Activated effector memory CD4-positive, alpha-beta T cell treated with anti-CD3 and anti-CD28 coated beads, Interleukin-2, amount 50 U/mL, for 16 hours (primary cell): Measurements from ENCODE around the gene MSI2.

Experiments
- DNase-seq: peaks from one replicate; pipeline ENCODE4 v3.0.0-alpha.2; 2020

The MSI2 gene

DNA sequence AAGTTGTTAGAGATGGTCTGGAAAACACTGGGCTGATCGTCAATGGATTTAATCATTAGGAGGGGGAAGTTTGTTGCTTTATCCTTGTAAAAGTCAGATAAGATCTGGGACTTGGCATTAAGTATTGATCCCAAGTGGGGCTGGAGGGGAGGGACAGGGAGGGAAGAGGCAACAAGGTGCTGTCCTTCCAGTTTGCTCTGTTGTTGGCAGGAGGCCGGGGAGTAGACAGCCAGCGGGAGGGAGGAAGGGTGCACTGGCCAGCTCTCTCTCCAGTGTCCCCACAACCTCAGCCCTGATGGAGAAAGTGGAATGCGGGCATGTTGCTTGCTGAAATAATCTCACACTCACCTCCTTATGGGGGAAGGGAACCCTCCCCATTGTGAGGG lies 278.5 kb downstream of the MSI2 start:
- no peak for DNase-seq

DNA sequence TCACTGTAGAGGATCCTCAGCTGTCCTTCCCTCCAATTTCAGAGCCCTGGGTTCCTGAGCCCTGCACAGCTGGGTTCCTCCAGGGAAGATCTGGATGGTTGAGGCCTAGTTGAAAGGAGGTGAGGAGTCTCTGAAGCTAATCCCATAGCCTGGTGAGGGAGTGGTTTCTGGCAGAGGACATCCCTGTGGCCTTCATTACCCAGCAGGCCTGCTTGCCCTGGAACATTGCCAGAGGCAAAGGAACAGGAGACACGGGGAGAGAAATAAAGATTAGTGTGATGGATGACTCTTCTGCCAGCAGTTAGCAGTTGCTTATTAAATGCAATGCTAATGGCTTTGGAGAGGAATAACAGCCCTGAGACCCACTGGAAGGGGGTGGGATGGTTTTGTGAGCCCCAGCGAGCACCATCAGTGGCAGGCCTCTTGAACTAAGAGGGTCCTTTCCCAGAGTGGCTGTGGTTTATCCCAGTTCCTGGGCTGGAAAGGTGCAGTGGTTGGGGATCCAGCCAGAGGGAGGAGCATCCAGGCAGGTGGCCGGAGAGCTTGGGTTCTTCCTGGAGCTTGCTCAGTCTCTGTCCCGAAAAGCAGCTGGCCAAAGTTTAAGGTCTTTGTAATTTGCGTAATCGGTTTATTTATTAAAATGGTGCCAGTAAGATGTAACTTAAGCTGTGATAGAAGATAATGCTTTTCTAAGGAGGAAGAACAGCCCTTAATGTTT lies 279.1 kb downstream of the MSI2 start:
- no peak for DNase-seq

DNA sequence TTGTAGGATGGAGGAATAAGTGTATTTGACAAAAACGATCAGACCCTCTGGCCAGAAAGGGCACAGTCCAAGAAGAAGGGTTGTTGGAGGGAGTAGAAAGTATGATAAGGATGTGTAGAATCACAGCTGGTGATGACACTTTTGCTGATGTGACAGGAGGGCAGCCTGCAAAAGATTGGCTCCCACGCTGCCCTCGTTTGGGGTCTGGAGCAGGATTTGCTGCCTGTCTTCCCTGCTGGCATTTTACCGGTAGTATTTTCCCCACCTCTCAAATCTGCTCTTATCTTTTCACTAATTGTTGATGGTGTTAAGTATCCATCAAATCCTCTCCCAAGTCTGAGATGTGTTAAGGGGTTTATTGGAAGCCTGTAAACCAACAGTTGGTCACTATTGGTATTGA lies 280.0 kb downstream of the MSI2 start:
- no peak for DNase-seq

DNA sequence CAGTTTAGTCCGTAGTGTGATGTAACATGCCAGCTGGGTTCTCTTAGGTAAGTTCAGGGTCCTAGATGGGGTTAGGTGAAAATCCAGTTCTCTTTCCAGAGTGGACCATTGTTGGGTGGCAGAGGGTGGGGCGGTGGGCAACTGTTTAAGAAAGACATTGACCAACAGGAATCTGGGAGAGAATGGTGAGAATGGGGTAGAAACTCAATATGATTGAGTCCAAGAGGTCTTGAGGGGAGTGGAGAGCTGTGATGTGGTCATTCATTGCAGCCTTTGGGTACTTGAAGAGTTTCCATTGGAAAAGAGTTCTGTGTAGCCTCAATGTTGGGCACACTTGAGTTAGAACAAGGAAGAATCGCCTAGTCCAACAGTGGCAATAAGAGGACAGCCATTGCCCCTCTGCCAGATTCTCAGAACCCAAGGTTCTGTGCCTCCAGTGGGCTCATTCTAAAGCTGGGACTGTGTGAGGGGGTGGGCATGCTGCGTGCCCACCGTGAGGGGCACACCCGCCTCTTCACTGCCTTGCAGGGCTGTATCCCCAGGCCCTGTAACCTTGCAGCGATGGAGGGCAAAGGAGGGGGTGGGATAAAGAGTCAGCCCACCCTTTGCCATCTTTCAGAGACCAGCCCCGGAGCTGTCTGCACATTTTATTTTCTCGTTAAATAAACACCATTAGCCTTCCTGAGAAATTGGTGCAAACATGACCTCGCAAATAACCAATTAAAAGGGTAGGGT lies 280.6 kb downstream of the MSI2 start:
- DNase-seq = no peak

DNA sequence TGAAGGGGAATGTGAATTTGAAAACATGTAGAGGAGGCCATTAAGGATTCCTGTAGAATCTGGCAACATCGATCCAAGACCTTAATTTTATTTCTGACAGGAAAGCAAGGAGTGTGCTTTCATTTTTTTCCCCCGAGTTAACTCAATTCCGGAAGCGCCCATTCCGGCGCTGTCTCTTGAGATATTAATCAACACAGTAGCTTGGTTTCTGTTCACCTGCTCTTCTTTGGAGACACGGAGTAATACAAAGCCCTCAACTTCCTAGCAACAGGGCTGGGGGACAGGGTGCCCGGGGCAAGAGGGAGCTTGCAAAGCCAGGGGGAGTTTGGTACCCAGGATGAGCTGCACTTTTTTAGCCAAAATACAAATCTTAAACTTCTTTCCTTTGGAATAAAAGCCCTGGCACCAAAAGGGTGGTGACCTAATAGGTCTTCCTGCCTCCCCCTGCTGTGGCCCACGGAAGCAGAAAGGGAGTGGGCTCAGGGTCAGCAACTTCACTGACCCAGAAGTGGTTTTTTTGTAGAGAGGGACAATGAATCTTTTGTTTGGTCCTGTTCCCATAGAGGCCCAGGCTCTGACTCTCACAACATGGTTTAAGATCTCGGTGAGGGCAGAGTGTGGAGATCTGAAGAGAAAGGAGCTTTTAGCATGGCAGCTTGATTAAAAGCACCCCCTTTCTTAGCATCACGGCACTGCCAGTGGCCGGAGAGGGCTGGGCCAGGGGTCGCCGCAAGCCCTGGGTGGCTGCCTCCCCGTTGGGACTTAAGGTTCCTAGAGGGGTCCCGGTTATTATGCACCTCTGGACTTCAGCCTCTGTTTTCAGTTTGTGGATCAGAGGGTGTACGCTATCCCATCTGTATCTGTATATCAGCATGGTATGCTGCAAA lies 281.4 kb downstream of the MSI2 start:
- DNase-seq = no peak

DNA sequence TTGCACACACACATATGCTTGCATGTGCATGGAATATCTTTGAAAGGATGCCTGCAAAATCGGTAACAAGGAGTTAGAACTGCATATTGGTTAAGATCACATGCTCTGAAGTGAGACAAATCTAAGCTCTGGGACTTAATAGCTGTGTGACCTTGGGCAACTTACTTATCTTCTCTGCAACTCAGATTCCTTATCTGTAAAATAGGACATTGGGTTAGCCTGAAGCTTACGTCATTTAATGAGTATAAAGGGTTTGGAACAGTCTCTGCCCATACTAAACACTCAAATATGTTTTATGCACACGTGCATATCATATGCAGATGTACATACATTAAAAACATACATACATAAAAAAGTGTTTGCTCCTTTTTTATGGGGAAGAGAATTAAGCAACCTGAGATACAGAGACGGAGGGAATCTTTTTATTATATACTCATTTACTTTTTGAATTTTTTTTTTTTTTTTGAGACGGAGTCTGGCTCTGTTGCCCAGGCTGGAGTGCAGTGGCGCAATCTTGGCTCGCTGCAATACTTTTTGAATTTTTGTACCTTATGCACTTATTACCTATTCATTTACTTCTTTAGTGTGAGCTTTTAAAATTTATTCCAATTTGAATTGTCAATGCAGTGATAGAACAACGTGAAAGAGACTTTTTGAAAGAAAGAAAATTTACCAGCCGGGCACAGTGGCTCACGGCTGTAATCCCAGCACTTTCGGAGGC lies 282.6 kb downstream of the MSI2 start:
- no peak for DNase-seq

DNA sequence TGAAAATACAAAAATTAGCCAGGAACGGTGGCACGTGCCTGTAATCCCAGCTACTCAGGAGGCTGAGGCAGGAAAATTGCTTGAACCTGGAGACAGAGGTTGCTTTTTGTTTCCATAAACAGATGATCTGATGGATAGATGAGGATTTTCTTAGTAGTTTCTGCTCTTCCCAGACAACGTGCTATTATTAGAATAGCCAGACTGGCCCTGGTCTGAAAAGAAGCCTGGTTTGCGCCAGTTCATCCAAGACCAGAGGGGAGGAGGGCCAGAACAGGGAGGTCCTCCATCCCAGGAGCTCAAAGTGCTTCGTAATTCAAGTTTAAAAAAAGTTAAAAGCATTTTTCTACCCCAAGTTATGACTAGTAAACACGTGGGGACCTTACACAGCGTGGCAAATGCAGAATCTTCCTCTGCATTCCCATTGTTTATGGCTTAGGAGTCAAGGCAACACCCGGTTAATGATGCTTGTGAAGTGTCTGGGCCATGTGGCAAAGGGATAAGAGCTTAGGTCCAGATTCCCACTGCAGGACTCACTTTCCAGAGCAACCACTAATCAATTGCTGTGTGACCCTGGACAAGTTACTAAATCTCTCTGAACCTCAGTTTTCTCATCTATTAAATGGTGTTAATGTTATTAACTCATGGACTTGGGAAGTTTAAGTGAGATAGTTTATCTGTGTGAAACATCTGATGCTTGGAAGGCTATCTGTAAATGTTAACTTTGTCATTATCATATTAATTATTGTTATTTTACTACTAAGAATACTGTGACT lies 283.4 kb downstream of the MSI2 start:
- DNase-seq = no peak

DNA sequence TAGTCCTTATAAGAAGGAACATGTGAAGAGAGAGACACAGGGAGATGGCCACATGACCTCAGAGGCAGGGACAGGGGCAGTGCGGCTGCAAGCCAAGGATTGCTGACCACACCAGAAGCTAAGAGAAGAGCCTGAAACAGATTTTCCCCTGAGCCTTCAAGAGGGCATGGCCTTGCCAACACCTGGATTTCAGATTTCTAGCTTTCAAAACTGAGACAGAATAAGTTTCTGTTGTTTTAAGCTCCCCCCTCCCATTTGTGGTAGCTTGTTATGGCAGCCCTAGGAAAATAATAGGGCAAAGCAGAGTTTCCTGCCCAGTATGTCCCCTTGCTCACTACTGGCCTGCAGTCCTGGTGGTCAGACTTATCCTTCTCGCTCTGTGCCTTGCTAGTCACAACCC lies 284.3 kb downstream of the MSI2 start:
- no peak for DNase-seq

DNA sequence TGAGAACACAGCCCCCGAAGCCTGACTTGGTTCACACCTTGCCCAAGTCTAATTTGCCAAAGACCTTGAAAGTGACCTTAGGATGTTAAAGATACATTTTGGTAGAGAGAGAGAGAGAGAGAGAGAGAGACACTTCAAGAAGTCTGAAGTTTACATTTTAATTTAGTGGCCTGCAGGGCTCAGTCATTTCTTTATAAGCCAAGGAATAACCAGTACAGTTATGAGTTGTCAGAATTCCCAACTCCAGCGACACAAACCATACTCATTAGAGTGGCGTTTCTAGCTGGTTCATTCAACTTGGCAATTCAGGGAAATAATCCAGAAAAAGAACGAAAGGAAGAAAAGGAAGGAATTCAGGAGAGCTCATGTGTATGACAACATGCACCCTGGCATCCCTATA lies 284.7 kb downstream of the MSI2 start:
- DNase-seq = no peak

DNA sequence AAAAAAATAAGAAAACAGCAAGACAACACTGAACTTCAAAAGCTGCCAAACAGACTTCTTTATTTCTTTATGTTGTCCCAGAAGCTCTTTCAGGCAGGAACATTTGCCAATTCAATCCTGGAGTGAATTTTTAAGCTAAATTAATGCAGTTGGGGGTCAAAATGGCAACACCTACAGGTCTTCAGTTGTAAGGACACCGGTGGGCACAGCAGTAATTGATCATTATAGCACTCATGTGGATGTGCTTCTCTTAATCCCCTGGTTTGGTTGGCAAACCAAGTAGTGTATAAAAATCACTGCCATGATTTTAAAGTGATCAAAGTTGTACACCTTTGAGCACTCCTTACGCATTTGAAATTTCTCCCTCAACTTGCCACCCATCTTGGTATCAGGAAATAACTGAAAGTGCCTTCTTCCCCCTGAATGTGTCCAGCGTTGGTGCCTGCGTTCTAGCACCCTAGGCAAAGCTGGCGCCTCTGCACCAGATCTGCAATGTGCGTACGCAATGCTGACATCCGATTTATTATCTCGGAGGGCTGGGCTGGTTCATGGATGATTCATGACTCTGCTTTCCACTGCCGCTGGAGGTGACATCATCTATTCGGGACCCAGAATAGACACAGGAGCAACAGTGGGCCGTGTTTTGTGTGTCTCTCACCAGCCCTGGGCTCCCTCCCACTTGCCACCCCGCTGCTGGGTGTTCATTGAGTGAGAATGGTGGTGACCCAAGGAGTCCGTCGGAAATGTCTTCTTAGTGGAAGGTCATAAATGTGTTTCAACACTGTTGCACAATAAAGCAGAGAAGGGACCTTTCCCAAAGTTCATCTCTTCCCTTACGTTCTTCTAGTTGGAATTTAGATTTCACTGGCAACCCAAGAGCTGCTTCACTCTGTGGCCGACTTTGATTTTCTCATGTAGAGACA lies 285.4 kb downstream of the MSI2 start:
- no peak for DNase-seq

DNA sequence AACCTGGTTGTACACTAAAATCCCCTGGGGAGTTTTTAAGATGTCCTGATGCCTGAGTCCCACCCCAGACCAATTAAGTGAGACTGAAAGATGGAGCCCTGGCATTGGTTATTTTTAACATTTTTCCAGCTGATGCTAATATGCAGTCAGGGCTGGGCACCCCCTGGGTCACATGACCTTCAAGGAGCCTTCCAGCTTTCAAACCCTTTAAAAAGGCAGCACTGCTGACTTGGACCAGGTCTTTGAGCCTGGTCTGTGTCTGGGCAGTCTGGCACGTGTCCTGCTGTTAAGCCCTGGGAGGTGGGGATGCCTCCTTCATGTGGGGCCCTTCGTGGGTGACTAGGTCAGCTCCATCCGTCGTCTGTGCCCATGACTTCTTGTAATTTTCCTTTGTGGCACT lies 286.2 kb downstream of the MSI2 start:
- DNase-seq = no peak

DNA sequence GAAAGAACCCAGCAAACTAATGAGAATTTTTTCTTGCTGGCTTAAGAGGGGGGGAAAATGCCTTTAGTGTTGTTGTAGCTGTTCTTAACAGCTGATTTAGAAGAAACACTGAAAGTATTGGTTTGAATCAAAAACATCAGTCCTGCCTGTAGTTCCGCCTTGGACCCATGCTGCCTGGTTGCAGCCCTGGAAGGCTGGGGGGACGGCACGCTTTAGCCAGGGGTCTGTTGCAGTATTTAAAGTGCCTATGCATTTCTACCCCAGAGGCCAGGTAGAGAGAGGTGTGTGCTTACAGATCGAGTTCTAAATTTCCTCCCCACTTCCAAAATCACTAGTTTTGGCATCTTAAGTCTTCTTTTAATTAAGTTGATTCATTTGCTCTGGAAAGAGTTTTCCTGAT lies 286.9 kb downstream of the MSI2 start:
- DNase-seq = no peak

DNA sequence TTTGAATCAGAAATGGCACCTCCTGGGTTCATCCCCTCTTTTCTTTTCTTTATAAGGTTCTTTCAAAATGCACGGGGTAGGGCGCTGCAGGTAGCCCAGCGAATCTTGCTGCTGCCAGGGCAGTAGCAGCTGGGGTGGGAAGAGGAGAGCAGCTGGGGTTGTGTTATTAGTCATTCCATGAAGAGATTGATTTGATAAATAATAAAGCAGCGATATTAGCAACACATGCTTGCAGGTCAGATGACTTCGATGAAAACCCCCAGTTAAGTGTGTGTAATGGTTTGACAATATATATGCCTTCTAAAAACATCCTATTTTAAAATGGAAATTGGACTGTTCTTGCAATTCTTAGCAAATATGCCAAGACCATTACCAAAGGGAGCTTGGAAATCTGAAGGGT lies 288.1 kb downstream of the MSI2 start:
- DNase-seq = no peak

DNA sequence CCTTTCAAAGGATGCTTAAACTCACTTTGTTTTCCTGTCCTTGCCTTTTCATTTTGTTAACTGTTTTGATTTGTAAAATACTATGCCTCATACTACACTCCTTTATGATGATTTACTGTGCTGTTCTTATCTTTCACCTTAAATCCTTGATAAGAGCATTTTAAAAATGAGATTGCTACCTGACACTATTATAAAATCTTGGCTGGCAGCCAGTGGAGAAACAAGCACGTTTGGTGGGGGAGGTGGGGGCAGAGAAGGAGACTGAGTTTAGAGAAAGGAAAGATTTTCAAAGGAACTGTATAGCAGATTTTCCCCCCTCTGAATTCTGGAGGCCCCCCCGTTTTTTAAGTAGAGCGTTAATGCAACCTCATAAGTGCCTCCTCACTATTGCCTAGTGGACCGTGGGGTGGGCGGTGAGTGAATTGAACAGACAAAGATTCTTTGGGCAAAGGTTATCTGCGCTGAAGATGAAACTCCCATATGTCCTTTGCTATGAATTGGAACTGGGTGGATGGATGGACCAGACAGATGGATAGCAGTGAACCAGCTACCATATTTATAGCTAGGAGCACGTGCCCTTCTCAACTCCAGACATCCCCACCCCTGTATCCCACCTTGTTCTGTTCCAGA lies 288.6 kb downstream of the MSI2 start:
- DNase-seq = no peak

DNA sequence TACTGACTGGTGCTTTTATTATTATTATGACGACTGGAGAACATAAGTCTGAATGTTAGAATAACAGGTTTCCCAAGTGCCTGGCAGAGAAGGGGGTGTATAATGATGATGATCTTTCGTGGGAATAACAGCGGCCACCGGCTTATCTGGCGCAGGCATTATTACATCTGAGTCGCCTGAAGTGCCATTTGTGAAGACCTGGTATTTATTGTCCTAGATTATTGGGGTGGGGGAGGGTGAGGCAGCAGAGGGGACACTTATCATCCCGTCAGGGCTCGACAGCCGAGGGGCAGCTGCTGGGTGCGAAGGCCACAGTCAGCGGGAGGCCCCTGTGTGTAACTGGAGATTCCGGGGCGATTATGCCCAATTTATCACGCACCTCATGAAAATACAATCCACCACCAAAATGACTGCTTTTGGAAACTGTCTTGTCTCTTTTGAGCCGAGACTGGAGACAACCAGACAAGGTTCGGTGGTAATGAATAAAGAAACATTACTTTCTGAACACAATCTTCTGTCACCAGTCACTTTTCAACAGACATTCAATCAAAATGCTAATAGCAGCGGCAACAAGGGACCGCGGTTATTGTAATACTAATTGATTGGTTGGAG lies 289.5 kb downstream of the MSI2 start:
- no peak for DNase-seq

DNA sequence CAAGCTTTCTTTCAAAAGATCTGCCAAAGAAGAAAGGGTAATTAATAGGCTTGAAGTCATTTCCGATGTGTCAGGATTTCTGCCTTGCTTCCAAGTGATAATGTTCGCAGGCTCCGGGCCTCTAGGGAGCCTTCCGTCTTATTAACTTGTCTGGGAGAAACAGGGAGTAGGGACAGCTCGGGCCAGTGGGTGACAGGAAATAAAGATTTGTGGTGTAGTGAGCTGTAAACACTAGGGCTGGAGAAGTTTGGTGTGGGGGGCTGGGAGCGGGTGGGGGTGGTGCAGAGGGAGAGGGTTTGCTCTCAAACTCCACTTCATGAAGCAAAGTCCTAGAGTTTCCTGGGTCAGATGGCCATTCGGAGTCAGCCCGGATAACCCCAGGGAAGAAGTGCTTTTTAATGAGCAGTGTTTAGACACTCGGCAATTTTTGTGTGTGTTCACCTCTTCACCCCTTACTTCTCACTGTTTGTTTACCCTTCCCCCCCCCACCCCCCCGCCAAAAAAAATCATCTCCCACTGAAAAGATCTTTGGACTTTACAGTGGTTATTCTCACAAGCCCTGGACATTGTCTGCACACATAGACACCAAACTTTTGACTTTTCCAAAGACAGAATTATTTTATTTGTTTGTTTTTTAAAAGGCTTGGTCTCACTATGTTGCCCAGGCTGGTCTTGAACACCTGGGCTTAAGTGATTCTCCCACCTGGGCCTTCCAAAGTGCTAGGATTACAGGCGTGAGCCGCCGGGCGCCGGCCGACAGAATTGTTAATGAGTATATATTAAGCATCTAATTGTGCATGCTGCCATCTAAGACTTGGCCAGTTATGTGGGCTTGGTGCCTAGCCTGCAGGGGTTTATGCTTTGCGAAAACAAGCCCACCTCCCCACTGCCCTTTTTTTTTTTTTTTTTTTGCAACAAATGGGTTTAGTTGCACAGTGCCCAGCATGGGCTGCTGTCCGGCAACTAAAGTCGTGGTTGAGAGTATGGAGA lies 292.4 kb downstream of the MSI2 start:
- no peak for DNase-seq

DNA sequence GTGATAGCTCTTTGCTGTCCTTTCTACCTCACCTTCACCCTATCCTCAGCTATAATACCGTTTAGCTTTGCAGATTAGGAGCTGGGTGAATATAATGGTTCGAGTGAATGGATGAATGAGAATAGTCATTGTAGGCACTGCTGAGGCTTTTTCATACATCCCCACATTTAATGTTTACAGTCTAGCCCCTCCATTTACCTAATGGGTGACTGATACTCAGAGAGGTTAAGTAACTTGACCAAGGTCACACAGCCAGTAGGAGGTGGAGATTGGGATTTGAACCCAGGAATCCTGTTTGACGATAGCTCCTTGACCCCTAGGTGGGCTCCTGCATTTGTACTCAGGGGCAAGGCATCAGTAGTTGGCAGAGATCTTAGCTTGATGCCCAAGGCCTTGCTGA lies 293.1 kb downstream of the MSI2 start:
- no peak for DNase-seq

DNA sequence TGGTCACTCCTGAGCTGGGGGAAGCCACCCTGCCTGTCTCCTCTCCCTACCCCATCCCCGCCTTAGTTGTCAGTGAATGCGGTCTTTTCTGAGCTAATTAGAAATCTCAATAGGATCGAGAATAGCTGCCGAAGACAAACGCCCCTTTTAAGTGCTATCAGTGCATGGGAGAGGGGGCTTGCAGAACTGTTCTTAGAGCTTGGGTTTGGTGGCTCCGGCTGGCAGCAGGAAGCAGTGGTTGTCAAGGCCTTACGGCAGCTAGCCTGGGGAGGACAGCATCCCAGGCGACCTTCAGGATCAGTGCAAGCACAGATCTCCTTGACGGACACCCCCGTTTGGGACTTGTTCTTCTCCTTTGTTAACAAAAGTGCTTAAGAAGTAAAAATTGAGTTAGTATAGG lies 293.7 kb downstream of the MSI2 start:
- DNase-seq = no peak
